ENCODE results near the gene RASSF3.

GRCh38 chr12:64685050-64685449 is 74.8 kb downstream of the RASSF3 start:
- TF ChIP-seq POLR2AphosphoS5 (IDR thresholded peaks at IDR 0.05) (no peak), POLR2A (IDR thresholded peaks at IDR 0.05) (no peak)
